Peyer's patch (tissue), 4 donors: Measurements from ENCODE around the gene SORCS3. TPM values are rescaled to one million over a fixed set of nuclear protein-coding genes. Genes with fewer than 3 reads are reported as not detected.

ENCODE experiments used
- DNase-seq, 3 donors: peaks; one replicate each; pipeline ENCODE4 v3.0.0-alpha.2; 2017 to 2019
- H3K27ac ChIP-seq, 4 donors: fragments of 200-600 bp; sonication (generic); one replicate each; pipeline ENCODE4 v1.5.1; 2016 to 2019
- H3K27me3 ChIP-seq, 2 donors: fragments of 200-600 bp; sonication (generic); one replicate each; pipeline ENCODE4 v1.5.1; 2019
- H3K36me3 ChIP-seq, 3 donors: fragments of 200-600 bp; sonication (generic); one replicate each; pipeline ENCODE4 v1.5.1; 2016 to 2019
- H3K4me1 ChIP-seq, 4 donors: fragments of 200-600 bp; sonication (generic); one replicate each; pipeline ENCODE4 v1.5.1; 2016 to 2019
- H3K4me3 ChIP-seq, 4 donors: fragments of 200-600 bp; sonication (generic); 1 replicate in 3 of 4; 2 replicates in 1 of 4; pipeline ENCODE4 v1.5.1; 2016 to 2019; ENCODE audit warnings: mild to moderate bottlenecking in 1 of 4
- H3K9me3 ChIP-seq, 4 donors: fragments of 200-600 bp; sonication (generic); one replicate each; pipeline ENCODE4 v1.5.1; 2016 to 2019; ENCODE audit warnings: mild to moderate bottlenecking in 1 of 4
- CTCF ChIP-seq, 6 experiments: fragments of 450-650 bp in 4 of 6; fragments of 200-600 bp in 2 of 6; sonication (generic) in 1 of 6; IDR thresholded peaks; one replicate each; pipeline ENCODE4 v1.5.1; 2017 to 2019; ENCODE audit warnings: antibody characterized with exemption in 6 of 6, mild to moderate bottlenecking in 3 of 6, moderate library complexity in 1 of 6
- POLR2A ChIP-seq, 2 donors: fragments of 450-650 bp; IDR thresholded peaks; one replicate each; pipeline ENCODE4 v1.5.1; 2017; ENCODE audit warnings: antibody characterized with exemption in 2 of 2, mild to moderate bottlenecking in 2 of 2, moderate library complexity in 2 of 2
- total RNA-seq, 4 donors: library from RNA; depleted of rRNA; stranded (reverse); fragments of >200 nt; gene quantifications; one replicate each; pipeline ENCODE4 v1.1.0, GENCODE V29; 2016

Gene SORCS3
- total RNA-seq, 4 donors from 2014 or later = 0.27 to 0.66 TPM; not detected in 2

- TF ChIP-seq POLR2A (IDR thresholded peaks at IDR 0.05) = no peak
- TF ChIP-seq CTCF (IDR thresholded peaks at IDR 0.05) = no peak
- Histone ChIP-seq H3K36me3 (no peaks in the 10 kb centered on the region), H3K27ac (no peak overlapping the region), H3K4me3 (no peak overlapping the region), H3K9me3 (no peaks in the 10 kb centered on the region), H3K27me3 (no peaks in the 10 kb centered on the region), H3K4me1 (no peaks in the 10 kb centered on the region)
- DNase-seq = no peak
These were observed 253.6 kb downstream of the SORCS3 start for GRCh38 chr10:104894681-104895080.

- Histone ChIP-seq H3K27ac (no peak overlapping the region), H3K4me3 (no peak overlapping the region), H3K4me1 (no peaks in the 10 kb centered on the region), H3K36me3 (no peaks in the 10 kb centered on the region), H3K27me3 (no peaks in the 10 kb centered on the region), H3K9me3 (no peaks in the 10 kb centered on the region)
- no peak for DNase-seq
- TF ChIP-seq CTCF (IDR thresholded peaks at IDR 0.05) (no peak), POLR2A (IDR thresholded peaks at IDR 0.05) (no peak)
These were observed 254.5 kb downstream of the SORCS3 start for GRCh38 chr10:104895541-104895940.

GRCh38 chr10:104895981-104896380 lies 254.9 kb downstream of the SORCS3 start:
- no peak for TF ChIP-seq CTCF (IDR thresholded peaks at IDR 0.05)
- TF ChIP-seq POLR2A (IDR thresholded peaks at IDR 0.05) = no peak
- H3K36me3 ChIP-seq = no peaks in the 10 kb centered on the region
- no peaks in the 10 kb centered on the region for H3K4me1 ChIP-seq
- H3K4me3 ChIP-seq = no peak overlapping the region
- H3K9me3 ChIP-seq = no peaks in the 10 kb centered on the region
- no peaks in the 10 kb centered on the region for H3K27me3 ChIP-seq
- no peak for DNase-seq
- no peak overlapping the region for H3K27ac ChIP-seq

- Histone ChIP-seq H3K9me3 (no peaks in the 10 kb centered on the region), H3K36me3 (no peaks in the 10 kb centered on the region), H3K27me3 (no peaks in the 10 kb centered on the region), H3K4me3 (no peak overlapping the region), H3K4me1 (no peaks in the 10 kb centered on the region), H3K27ac (no peak overlapping the region)
- DNase-seq = no peak
- TF ChIP-seq CTCF (IDR thresholded peaks at IDR 0.05) (no peak), POLR2A (IDR thresholded peaks at IDR 0.05) (no peak)
These were observed 256.6 kb downstream of the SORCS3 start for GRCh38 chr10:104897696-104898095.

- no peaks in the 10 kb centered on the region for H3K27me3 ChIP-seq
- no peaks in the 10 kb centered on the region for H3K9me3 ChIP-seq
- H3K4me1 ChIP-seq = no peaks in the 10 kb centered on the region
- DNase-seq = no peak
- no peak overlapping the region for H3K4me3 ChIP-seq
- no peak for TF ChIP-seq CTCF (IDR thresholded peaks at IDR 0.05)
- TF ChIP-seq POLR2A (IDR thresholded peaks at IDR 0.05) = no peak
- no peak overlapping the region for H3K27ac ChIP-seq
- no peaks in the 10 kb centered on the region for H3K36me3 ChIP-seq
These were observed 258.7 kb downstream of the SORCS3 start for GRCh38 chr10:104899779-104900178.

GRCh38 chr10:104903433-104903832 lies 262.3 kb downstream of the SORCS3 start:
- no peak for TF ChIP-seq POLR2A (IDR thresholded peaks at IDR 0.05)
- no peak for TF ChIP-seq CTCF (IDR thresholded peaks at IDR 0.05)
- DNase-seq = no peak
- H3K27me3 ChIP-seq = no peaks in the 10 kb centered on the region
- no peaks in the 10 kb centered on the region for H3K36me3 ChIP-seq
- no peak overlapping the region for H3K4me3 ChIP-seq
- no peak overlapping the region for H3K27ac ChIP-seq
- H3K4me1 ChIP-seq = no peaks in the 10 kb centered on the region
- no peaks in the 10 kb centered on the region for H3K9me3 ChIP-seq
